ENCODE data around the gene KCNQ1. TPM values are rescaled to one million over a fixed set of nuclear protein-coding genes. Genes with fewer than 3 reads are reported as not detected.

KCNQ1 gene
- polyA plus RNA-seq, 1 donor (not counting 4 experiments of a cell fraction or from before 2014, with no cell fraction given) = not detected

GRCh38 chr11:2671748-2672147, 226.9 kb downstream of the KCNQ1 start:
- Histone ChIP-seq H4K20me1 (ENCODE audit: control insufficient read depth, extremely low read depth, insufficient read depth, low read length) (peaks cover 3% of the 10 kb centered on the region), H3K4me1 (ENCODE audit: control insufficient read depth, extremely low read depth, insufficient read depth, low read length) (no peaks in the 10 kb centered on the region), H3K9me1 (ENCODE audit: control insufficient read depth, extremely low read depth, insufficient read depth, low read length) (no peaks in the 10 kb centered on the region), H3K27me3 (ENCODE audit: control insufficient read depth, extremely low read depth, insufficient read depth, low read length) (no peaks in the 10 kb centered on the region), H3K4me2 (ENCODE audit: control insufficient read depth, extremely low read depth, insufficient read depth, low read depth, low read length) (no peak overlapping the region), H3K9me3 (ENCODE audit: control insufficient read depth, low read depth, low read length) (no peaks in the 10 kb centered on the region), H3K4me3 (ENCODE audit: control insufficient read depth in 2 of 3, extremely low read depth in 1 of 3, insufficient read depth in 2 of 3, low read depth in 1 of 3, low read length in 3 of 3) (no peak overlapping the region), H3K9ac (ENCODE audit: control insufficient read depth, extremely low read depth, insufficient read depth, low read length) (no peak overlapping the region), H2AFZ (ENCODE audit: control insufficient read depth, low read length) (no peak overlapping the region), H3K79me2 (ENCODE audit: control insufficient read depth, insufficient read depth, low read length) (no peaks in the 10 kb centered on the region), H3K36me3 (ENCODE audit: control insufficient read depth in 2 of 2, extremely low read depth in 1 of 2, insufficient read depth in 2 of 2, low read length in 2 of 2) (no peaks in the 10 kb centered on the region), H3K27ac (ENCODE audit: control insufficient read depth, insufficient read depth, low read length) (no peak overlapping the region)
- TF ChIP-seq CTCF (optimal IDR thresholded peaks at IDR 0.05 in 1 of 3, IDR thresholded peaks at IDR 0.05 in 1 of 3, conservative IDR thresholded peaks at IDR 0.05 in 1 of 3; ENCODE audit: extremely low read depth in 1 of 3, insufficient read depth in 2 of 3, low read length in 3 of 3) (no peak), EZH2 (IDR thresholded peaks at IDR 0.05; ENCODE audit: low read length) (no peak)
- dilution Hi-C loops (cut with MboI; ENCODE audit: extremely low pct_ligation_motif_present, low sequenced_read_pairs) = no loop called here
- no peak for DNase-seq (ENCODE audit: low read depth, low spot score)
- no peak for FAIRE-seq

- H3K79me2 ChIP-seq (ENCODE audit: control insufficient read depth, insufficient read depth, low read length) = no peaks in the 10 kb centered on the region
- H3K27ac ChIP-seq (ENCODE audit: control insufficient read depth, insufficient read depth, low read length) = no peak overlapping the region
- DNase-seq (ENCODE audit: low read depth, low spot score) = no peak
Observed at GRCh38 chr11:2672553-2673249, 227.9 kb downstream of the KCNQ1 start.

More at GRCh38 chr11:2672553-2673249, 227.9 kb downstream of the KCNQ1 start:
- Histone ChIP-seq H3K4me3 (ENCODE audit: control insufficient read depth in 2 of 3, extremely low read depth in 1 of 3, insufficient read depth in 2 of 3, low read depth in 1 of 3, low read length in 3 of 3) (no peak overlapping the region), H4K20me1 (ENCODE audit: control insufficient read depth, extremely low read depth, insufficient read depth, low read length) (peaks cover 3% of the 10 kb centered on the region), H3K27me3 (ENCODE audit: control insufficient read depth, extremely low read depth, insufficient read depth, low read length) (no peaks in the 10 kb centered on the region), H3K9me3 (ENCODE audit: control insufficient read depth, low read depth, low read length) (no peaks in the 10 kb centered on the region), H3K4me2 (ENCODE audit: control insufficient read depth, extremely low read depth, insufficient read depth, low read depth, low read length) (no peak overlapping the region), H3K9ac (ENCODE audit: control insufficient read depth, extremely low read depth, insufficient read depth, low read length) (no peak overlapping the region), H2AFZ (ENCODE audit: control insufficient read depth, low read length) (no peak overlapping the region), H3K36me3 (ENCODE audit: control insufficient read depth in 2 of 2, extremely low read depth in 1 of 2, insufficient read depth in 2 of 2, low read length in 2 of 2) (no peaks in the 10 kb centered on the region), H3K9me1 (ENCODE audit: control insufficient read depth, extremely low read depth, insufficient read depth, low read length) (no peaks in the 10 kb centered on the region), H3K4me1 (ENCODE audit: control insufficient read depth, extremely low read depth, insufficient read depth, low read length) (no peaks in the 10 kb centered on the region)
- FAIRE-seq = no peak
- dilution Hi-C loops (cut with MboI; ENCODE audit: extremely low pct_ligation_motif_present, low sequenced_read_pairs) = no loop called here
- TF ChIP-seq EZH2 (IDR thresholded peaks at IDR 0.05; ENCODE audit: low read length) (no peak), CTCF (optimal IDR thresholded peaks at IDR 0.05 in 1 of 3, IDR thresholded peaks at IDR 0.05 in 1 of 3, conservative IDR thresholded peaks at IDR 0.05 in 1 of 3; ENCODE audit: extremely low read depth in 1 of 3, insufficient read depth in 2 of 3, low read length in 3 of 3) (no peak)

Measured in keratinocyte (primary cell).